ENCODE data around the gene HVCN1.

Gene HVCN1

GRCh38 chr12:110647631-110648040 is 41.3 kb downstream of the HVCN1 start:
- Histone ChIP-seq H3K9me3 (ENCODE audit: low read depth, low read length) (no peaks in the 10 kb centered on the region), H3K4me3 (no peak overlapping the region), H3K36me3 (ENCODE audit: insufficient read depth, low read length) (no peaks in the 10 kb centered on the region), H3K27ac (no peak overlapping the region), H3K9ac (ENCODE audit: insufficient read length) (no peak overlapping the region)
- no peak for DNase-seq (ENCODE audit: low read depth, low spot score)
- TF ChIP-seq FOXP2 (optimal IDR thresholded peaks at IDR 0.05; ENCODE audit: control extremely low read depth, extremely low read length, insufficient read depth) (no peak), EZH2 (IDR thresholded peaks at IDR 0.05) (no peak), POLR2AphosphoS5 (IDR thresholded peaks at IDR 0.05; ENCODE audit: borderline replicate concordance, low read depth, low read length) (no peak)

GRCh38 chr12:110641521-110641920 is 47.4 kb downstream of the HVCN1 start:
- Histone ChIP-seq H3K36me3 (ENCODE audit: insufficient read depth, low read length) (no peaks in the 10 kb centered on the region), H3K27ac (no peak overlapping the region), H3K9ac (ENCODE audit: insufficient read length) (peak overlapping the region; percentile 26), H3K4me3 (no peak overlapping the region), H3K9me3 (ENCODE audit: low read depth, low read length) (no peaks in the 10 kb centered on the region)
- no peak for TF ChIP-seq EZH2 (IDR thresholded peaks at IDR 0.05)
- TF ChIP-seq FOXP2 (optimal IDR thresholded peaks at IDR 0.05; ENCODE audit: control extremely low read depth, extremely low read length, insufficient read depth) = no peak
- no peak for TF ChIP-seq POLR2AphosphoS5 (IDR thresholded peaks at IDR 0.05; ENCODE audit: borderline replicate concordance, low read depth, low read length)
- DNase-seq (ENCODE audit: low read depth, low spot score) = no peak

GRCh38 chr12:110640275-110641025 is 48.5 kb downstream of the HVCN1 start:
- no peak for TF ChIP-seq EZH2 (IDR thresholded peaks at IDR 0.05)
- no peak for TF ChIP-seq FOXP2 (optimal IDR thresholded peaks at IDR 0.05; ENCODE audit: control extremely low read depth, extremely low read length, insufficient read depth)
- no peak for TF ChIP-seq POLR2AphosphoS5 (IDR thresholded peaks at IDR 0.05; ENCODE audit: borderline replicate concordance, low read depth, low read length)
- H3K9me3 ChIP-seq (ENCODE audit: low read depth, low read length) = no peaks in the 10 kb centered on the region
- no peak for DNase-seq (ENCODE audit: low read depth, low spot score)
- H3K9ac ChIP-seq (ENCODE audit: insufficient read length) = no peak overlapping the region
- H3K36me3 ChIP-seq (ENCODE audit: insufficient read depth, low read length) = no peaks in the 10 kb centered on the region
- no peak overlapping the region for H3K27ac ChIP-seq
- H3K4me3 ChIP-seq = no peak overlapping the region

GRCh38 chr12:110639336-110640141 is 49.4 kb downstream of the HVCN1 start:
- Histone ChIP-seq H3K9ac (ENCODE audit: insufficient read length) (no peak overlapping the region), H3K4me3 (no peak overlapping the region), H3K36me3 (ENCODE audit: insufficient read depth, low read length) (no peaks in the 10 kb centered on the region), H3K9me3 (ENCODE audit: low read depth, low read length) (no peaks in the 10 kb centered on the region), H3K27ac (no peak overlapping the region)
- TF ChIP-seq POLR2AphosphoS5 (IDR thresholded peaks at IDR 0.05; ENCODE audit: borderline replicate concordance, low read depth, low read length) = no peak
- no peak for TF ChIP-seq EZH2 (IDR thresholded peaks at IDR 0.05)
- TF ChIP-seq FOXP2 (optimal IDR thresholded peaks at IDR 0.05; ENCODE audit: control extremely low read depth, extremely low read length, insufficient read depth) = no peak
- DNase-seq (ENCODE audit: low read depth, low spot score) = no peak

- H3K9me3 ChIP-seq (ENCODE audit: low read depth, low read length) = no peaks in the 10 kb centered on the region
- no peak overlapping the region for H3K4me3 ChIP-seq
- TF ChIP-seq FOXP2 (optimal IDR thresholded peaks at IDR 0.05; ENCODE audit: control extremely low read depth, extremely low read length, insufficient read depth) (no peak), POLR2AphosphoS5 (IDR thresholded peaks at IDR 0.05; ENCODE audit: borderline replicate concordance, low read depth, low read length) (no peak), EZH2 (IDR thresholded peaks at IDR 0.05) (no peak)
- DNase-seq (ENCODE audit: low read depth, low spot score) = no peak
- H3K27ac ChIP-seq = no peak overlapping the region
- H3K9ac ChIP-seq (ENCODE audit: insufficient read length) = no peak overlapping the region
- no peaks in the 10 kb centered on the region for H3K36me3 ChIP-seq (ENCODE audit: insufficient read depth, low read length)
These were observed 50.1 kb downstream of the HVCN1 start for GRCh38 chr12:110638796-110639195.

- DNase-seq (ENCODE audit: low read depth, low spot score) = no peak
- no peak overlapping the region for H3K27ac ChIP-seq
- no peaks in the 10 kb centered on the region for H3K9me3 ChIP-seq (ENCODE audit: low read depth, low read length)
- H3K4me3 ChIP-seq = no peak overlapping the region
- no peak for TF ChIP-seq EZH2 (IDR thresholded peaks at IDR 0.05)
- TF ChIP-seq POLR2AphosphoS5 (IDR thresholded peaks at IDR 0.05; ENCODE audit: borderline replicate concordance, low read depth, low read length) = no peak
- no peak for TF ChIP-seq FOXP2 (optimal IDR thresholded peaks at IDR 0.05; ENCODE audit: control extremely low read depth, extremely low read length, insufficient read depth)
- no peak overlapping the region for H3K9ac ChIP-seq (ENCODE audit: insufficient read length)
- H3K36me3 ChIP-seq (ENCODE audit: insufficient read depth, low read length) = no peaks in the 10 kb centered on the region
These were observed 51.0 kb downstream of the HVCN1 start for GRCh38 chr12:110637869-110638441.

- Histone ChIP-seq H3K9me3 (ENCODE audit: low read depth, low read length) (no peaks in the 10 kb centered on the region), H3K4me3 (no peak overlapping the region), H3K9ac (ENCODE audit: insufficient read length) (no peak overlapping the region), H3K36me3 (ENCODE audit: insufficient read depth, low read length) (no peaks in the 10 kb centered on the region), H3K27ac (no peak overlapping the region)
- TF ChIP-seq FOXP2 (optimal IDR thresholded peaks at IDR 0.05; ENCODE audit: control extremely low read depth, extremely low read length, insufficient read depth) (no peak), POLR2AphosphoS5 (IDR thresholded peaks at IDR 0.05; ENCODE audit: borderline replicate concordance, low read depth, low read length) (no peak), EZH2 (IDR thresholded peaks at IDR 0.05) (no peak)
- no peak for DNase-seq (ENCODE audit: low read depth, low spot score)
These were observed 52.4 kb downstream of the HVCN1 start for GRCh38 chr12:110636516-110636915.

GRCh38 chr12:110635055-110635454 is 53.9 kb downstream of the HVCN1 start:
- no peaks in the 10 kb centered on the region for H3K9me3 ChIP-seq (ENCODE audit: low read depth, low read length)
- no peak overlapping the region for H3K27ac ChIP-seq
- H3K36me3 ChIP-seq (ENCODE audit: insufficient read depth, low read length) = no peaks in the 10 kb centered on the region
- DNase-seq (ENCODE audit: low read depth, low spot score) = no peak
- TF ChIP-seq EZH2 (IDR thresholded peaks at IDR 0.05) = no peak
- no peak for TF ChIP-seq POLR2AphosphoS5 (IDR thresholded peaks at IDR 0.05; ENCODE audit: borderline replicate concordance, low read depth, low read length)
- TF ChIP-seq FOXP2 (optimal IDR thresholded peaks at IDR 0.05; ENCODE audit: control extremely low read depth, extremely low read length, insufficient read depth) = no peak
- H3K4me3 ChIP-seq = no peak overlapping the region
- H3K9ac ChIP-seq (ENCODE audit: insufficient read length) = no peak overlapping the region
